OCI-LY1 (cell line): Measurements from ENCODE around the gene GRB2.

Experiments used
- H2AFZ ChIP-seq: fragments of 200-600 bp; sonication (generic), shearing (Covaris generic); 2 replicates; pipeline ENCODE4 v1.6.0; 2014; ENCODE audit warnings: antibody characterized with exemption, mild to moderate bottlenecking, low read length
- H3F3A ChIP-seq: fragments of 200-600 bp; sonication (generic), shearing (Covaris generic); 2 replicates; pipeline ENCODE4 v1.6.0; 2014; ENCODE audit warnings: mild to moderate bottlenecking, antibody characterized with exemption, low read length, moderate library complexity; ENCODE audit not compliant: insufficient read depth
- H3K27ac ChIP-seq: fragments of 200-600 bp; sonication (generic); 2 replicates; pipeline ENCODE4 v1.5.1; 2014; ENCODE audit warnings: low read length, mixed run types, mild to moderate bottlenecking, low read depth; ENCODE audit not compliant: poor library complexity, severe bottlenecking
- H3K27me3 ChIP-seq: fragments of 200-600 bp; sonication (generic); 2 replicates; pipeline ENCODE4 v1.6.0; 2014; ENCODE audit warnings: antibody characterized with exemption, mild to moderate bottlenecking, low read length, moderate library complexity; ENCODE audit not compliant: insufficient read depth
- H3K36me3 ChIP-seq: fragments of 200-600 bp; sonication (generic); 2 replicates; pipeline ENCODE4 v1.6.1; 2014; ENCODE audit warnings: mild to moderate bottlenecking, antibody characterized with exemption, low read length, moderate library complexity, mixed read lengths; ENCODE audit not compliant: insufficient read depth
- H3K4me1 ChIP-seq: fragments of 200-600 bp; sonication (generic); 2 replicates; pipeline ENCODE4 v1.5.1; 2014; ENCODE audit warnings: mild to moderate bottlenecking, low read length, moderate library complexity; ENCODE audit not compliant: insufficient read depth, severe bottlenecking
- H3K4me2 ChIP-seq: fragments of 200-600 bp; sonication (generic), shearing (Covaris generic); 2 replicates; pipeline ENCODE4 v1.6.1; 2014; ENCODE audit warnings: low read length
- H3K4me3 ChIP-seq: fragments of 200-600 bp; sonication (generic); 2 replicates; pipeline ENCODE4 v1.5.1; 2014; ENCODE audit warnings: low read length, low read depth, mild to moderate bottlenecking, mixed read lengths; ENCODE audit not compliant: poor library complexity, severe bottlenecking
- H3K79me2 ChIP-seq: fragments of 200-600 bp; shearing (Covaris generic); 2 replicates; pipeline ENCODE4 v1.6.1; 2016; ENCODE audit warnings: mixed run types, low read length, mixed read lengths; ENCODE audit not compliant: insufficient read depth
- H3K9ac ChIP-seq: fragments of 200-600 bp; sonication (generic), shearing (Covaris generic); 2 replicates; pipeline ENCODE4 v1.6.1; 2014; ENCODE audit warnings: mild to moderate bottlenecking, low read length, mixed read lengths
- H3K9me2 ChIP-seq: fragments of 200-600 bp; sonication (generic), shearing (Covaris generic); 2 replicates; pipeline ENCODE4 v1.6.1; 2014; ENCODE audit warnings: low read depth, mild to moderate bottlenecking, low read length, mixed read lengths
- H3K9me3 ChIP-seq: fragments of 200-600 bp; shearing (Covaris generic); 2 replicates; pipeline ENCODE4 v1.6.1; 2014; ENCODE audit warnings: low read length, mixed read lengths
- H4K20me1 ChIP-seq: fragments of 200-600 bp; sonication (generic), shearing (Covaris generic); 2 replicates; pipeline ENCODE4 v1.6.0; 2016; ENCODE audit warnings: mild to moderate bottlenecking, low read length; ENCODE audit not compliant: insufficient read depth
- EZH2 ChIP-seq: fragments of 200-600 bp; sonication (generic), shearing (Covaris generic); IDR thresholded peaks from 2 replicates; pipeline ENCODE4 v1.8.0; 2017; ENCODE audit warnings: borderline replicate concordance, mixed run types, mild to moderate bottlenecking, antibody characterized with exemption, low read length, moderate library complexity, mixed read lengths
- TF ChIP-seq, protein P1 (sequence below): fragments of 200-600 bp; sonication (generic), shearing (Covaris generic); IDR thresholded peaks from 2 replicates; pipeline ENCODE4 v1.5.1; 2017; ENCODE audit warnings: mild to moderate bottlenecking, antibody characterized with exemption, low read length, moderate library complexity, mixed read lengths

Gene GRB2

DNA sequence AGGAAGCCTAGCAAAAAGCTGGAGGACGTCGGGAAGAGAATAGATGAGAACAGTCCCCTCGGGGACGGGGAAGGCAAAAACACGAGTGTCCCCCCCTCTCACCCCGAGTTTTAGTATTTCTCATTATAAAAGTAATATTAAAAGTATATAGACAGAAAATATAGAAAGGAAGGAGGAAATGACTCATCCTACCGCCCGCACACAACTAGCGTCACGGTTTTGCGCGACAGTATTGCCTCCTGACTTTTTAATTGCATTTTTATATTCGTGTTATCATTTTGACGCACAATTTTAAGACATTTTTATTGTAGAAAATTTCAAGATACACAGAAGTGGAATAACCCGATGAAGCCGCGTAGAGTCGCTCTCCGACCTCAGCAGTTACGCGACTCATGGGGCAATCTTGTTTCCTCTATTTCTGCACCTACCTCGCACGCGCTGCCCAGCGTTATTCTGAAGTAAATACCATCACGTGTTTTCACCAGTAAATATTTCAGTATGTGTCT lies 115.6 kb downstream of the GRB2 start:
- Histone ChIP-seq H3K9me3 (no peaks in the 10 kb centered on the region), H3K4me1 (peaks cover 26% of the 10 kb centered on the region), H3K4me3 (peak overlapping the region; percentile 71), H4K20me1 (no peaks in the 10 kb centered on the region), H3K9ac (peak overlapping the region; percentile 58), H2AFZ (no peak overlapping the region), H3K36me3 (peaks cover 25% of the 10 kb centered on the region), H3K27me3 (no peaks in the 10 kb centered on the region), H3F3A (peaks cover 5% of the 10 kb centered on the region; the same call in 1 of the 2 replicates), H3K9me2 (no peaks in the 10 kb centered on the region), H3K4me2 (peak overlapping the region; percentile 61), H3K27ac (peak overlapping the region; percentile 83), H3K79me2 (peaks cover 9% of the 10 kb centered on the region)
- TF ChIP-seq EZH2: no peak
- TF ChIP-seq, protein P1, sequence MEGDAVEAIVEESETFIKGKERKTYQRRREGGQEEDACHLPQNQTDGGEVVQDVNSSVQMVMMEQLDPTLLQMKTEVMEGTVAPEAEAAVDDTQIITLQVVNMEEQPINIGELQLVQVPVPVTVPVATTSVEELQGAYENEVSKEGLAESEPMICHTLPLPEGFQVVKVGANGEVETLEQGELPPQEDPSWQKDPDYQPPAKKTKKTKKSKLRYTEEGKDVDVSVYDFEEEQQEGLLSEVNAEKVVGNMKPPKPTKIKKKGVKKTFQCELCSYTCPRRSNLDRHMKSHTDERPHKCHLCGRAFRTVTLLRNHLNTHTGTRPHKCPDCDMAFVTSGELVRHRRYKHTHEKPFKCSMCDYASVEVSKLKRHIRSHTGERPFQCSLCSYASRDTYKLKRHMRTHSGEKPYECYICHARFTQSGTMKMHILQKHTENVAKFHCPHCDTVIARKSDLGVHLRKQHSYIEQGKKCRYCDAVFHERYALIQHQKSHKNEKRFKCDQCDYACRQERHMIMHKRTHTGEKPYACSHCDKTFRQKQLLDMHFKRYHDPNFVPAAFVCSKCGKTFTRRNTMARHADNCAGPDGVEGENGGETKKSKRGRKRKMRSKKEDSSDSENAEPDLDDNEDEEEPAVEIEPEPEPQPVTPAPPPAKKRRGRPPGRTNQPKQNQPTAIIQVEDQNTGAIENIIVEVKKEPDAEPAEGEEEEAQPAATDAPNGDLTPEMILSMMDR: peak; percentile 51

DNA sequence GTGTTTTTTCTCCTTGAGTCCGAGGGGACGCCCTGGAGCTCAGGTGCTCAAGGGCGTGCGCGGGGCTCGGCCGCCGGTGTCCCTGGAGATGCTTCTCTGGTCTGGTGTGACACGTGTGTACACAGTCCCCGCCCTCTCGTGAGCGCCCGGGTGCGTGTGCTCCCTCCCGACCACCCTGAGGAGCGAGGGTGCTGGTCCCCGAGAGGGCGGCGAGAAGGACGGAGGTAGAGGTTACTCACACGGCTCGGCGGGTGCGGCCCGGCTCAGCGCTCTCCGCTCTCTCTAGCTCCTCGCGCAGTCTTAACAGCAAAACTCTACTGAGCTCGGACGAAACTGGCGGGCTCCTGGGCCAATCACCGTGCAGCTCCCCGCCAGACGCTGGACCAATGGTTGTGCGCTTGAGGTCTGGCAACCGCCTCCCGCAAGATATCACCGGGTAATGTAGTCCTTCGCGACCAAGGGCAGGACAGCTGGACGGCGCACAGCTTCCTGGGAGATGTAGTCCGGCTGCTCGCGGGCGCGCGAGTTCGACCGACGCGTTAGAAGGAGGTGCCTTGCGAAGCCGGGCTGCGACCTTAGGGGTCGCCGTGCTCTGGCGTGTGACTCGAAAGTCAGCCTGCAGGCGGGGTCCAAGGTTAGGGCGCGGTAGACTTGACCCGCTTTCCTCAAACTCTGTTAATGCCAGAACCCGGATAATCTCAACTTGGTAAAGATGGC lies 116.2 kb downstream of the GRB2 start, which contains the start of gene SLC25A19:
SLC25A19 (minus strand) TSS at position 319 of the 717 bp plus-strand sequence. CDS start 2,669 bp downstream, outside the sequence.
- H4K20me1 ChIP-seq: no peaks in the 10 kb centered on the region
- H3K36me3 ChIP-seq: peaks cover 31% of the 10 kb centered on the region
- H3K9ac ChIP-seq: peak within 1 kb of the TSS; percentile 69
- peak within 1 kb of the TSS; percentile 63 for H3K4me2 ChIP-seq
- peaks cover 9% of the 10 kb centered on the region for H3K79me2 ChIP-seq
- H3K9me2 ChIP-seq: no peaks in the 10 kb centered on the region
- H3K27me3 ChIP-seq: no peaks in the 10 kb centered on the region
- TF ChIP-seq EZH2: no peak
- TF ChIP-seq, protein P1: peak; percentile 29
- no peak within 1 kb of the TSS for H2AFZ ChIP-seq
- H3K27ac ChIP-seq: peak within 1 kb of the TSS; percentile 83
- no peaks in the 10 kb centered on the region for H3K9me3 ChIP-seq
- peak within 1 kb of the TSS; percentile 71 for H3K4me3 ChIP-seq
- peaks cover 4% of the 10 kb centered on the region; the same call in 1 of the 2 replicates for H3F3A ChIP-seq
- H3K4me1 ChIP-seq: peaks cover 26% of the 10 kb centered on the region

DNA sequence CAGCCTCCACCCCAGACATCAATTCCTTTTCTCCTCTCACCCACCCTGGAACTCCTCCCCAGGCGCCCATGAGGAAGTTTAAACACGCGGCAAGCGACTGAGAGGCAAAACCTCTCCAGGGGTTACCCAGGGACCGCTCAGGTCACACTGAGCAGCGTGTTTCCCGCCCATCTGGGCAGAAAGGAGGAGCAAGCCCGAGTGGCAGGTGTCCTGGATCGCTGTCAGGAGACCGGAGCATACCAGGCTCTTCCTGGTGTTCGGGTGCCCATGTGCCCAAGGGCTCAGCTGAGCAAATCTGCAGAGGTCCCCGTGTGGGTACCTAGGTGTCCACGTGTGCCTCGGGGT lies 116.7 kb downstream of the GRB2 start:
- no peak overlapping the region for H2AFZ ChIP-seq

More for the DNA sequence above, 116.7 kb downstream of the GRB2 start:
- Histone ChIP-seq H3K4me1 (peaks cover 26% of the 10 kb centered on the region), H4K20me1 (no peaks in the 10 kb centered on the region), H3K79me2 (peaks cover 9% of the 10 kb centered on the region), H3K27ac (peak overlapping the region; percentile 73), H3K9me3 (no peaks in the 10 kb centered on the region), H3K9me2 (no peaks in the 10 kb centered on the region), H3K36me3 (peaks cover 35% of the 10 kb centered on the region), H3K4me3 (peak overlapping the region; percentile 71), H3K27me3 (no peaks in the 10 kb centered on the region), H3K9ac (peak overlapping the region; percentile 69), H3K4me2 (peak overlapping the region; percentile 63), H3F3A (no peaks in the 10 kb centered on the region)
- TF ChIP-seq, protein P1: no peak
- no peak for TF ChIP-seq EZH2
